H1 (cell line): ENCODE measurements around the gene GPC6. TPM values are rescaled to one million over a fixed set of nuclear protein-coding genes. Genes with fewer than 3 reads are reported as not detected.

Experiments used
- CBX8 ChIP-seq: fragments of 300-800, 300-1000 bp; sonication (generic); IDR thresholded peaks from 2 replicates; pipeline ENCODE4 v1.7.1; 2016; ENCODE audit warnings: low read depth, low read length, borderline replicate concordance
- FOSL1 ChIP-seq: IDR thresholded peaks from 2 replicates; pipeline ENCODE4 v1.6.1; 2011; ENCODE audit warnings: mild to moderate bottlenecking, low read depth, low read length, moderate library complexity; ENCODE audit not compliant: insufficient read depth
- polyA plus RNA-seq, 7 experiments: library from polyadenylated mRNA; depleted of rRNA in 3 of 7; stranded (reverse) in 5 of 7; unstranded in 2 of 7; fragments of >200 nt in 5 of 7; fragments of 200-250 nt in 2 of 7; gene quantifications; 1 replicate in 5 of 7; 2 replicates in 1 of 7; 4 replicates in 1 of 7; pipeline versions ENCODE4 v1.2.1 to v1.2.3, GENCODE V29; 2011 to 2013; ENCODE audit warnings: missing spikeins in 2 of 7, mixed read lengths in 2 of 7
- total RNA-seq: library from RNA; stranded (reverse); fragmentation: NEBNext Ultra II Directional; extraction: Animal tissue kit (Norgen Biotek cat#: 25700); gene quantifications from 2 replicates; pipeline ENCODE4 v1.2.1, GENCODE V29; 2021

GPC6 gene
- total and polyA plus RNA-seq, 2 of the 8 experiments (the other 6 are each of a cell fraction or from before 2014, with no cell fraction given): 5.4 to 12.0 TPM

DNA sequence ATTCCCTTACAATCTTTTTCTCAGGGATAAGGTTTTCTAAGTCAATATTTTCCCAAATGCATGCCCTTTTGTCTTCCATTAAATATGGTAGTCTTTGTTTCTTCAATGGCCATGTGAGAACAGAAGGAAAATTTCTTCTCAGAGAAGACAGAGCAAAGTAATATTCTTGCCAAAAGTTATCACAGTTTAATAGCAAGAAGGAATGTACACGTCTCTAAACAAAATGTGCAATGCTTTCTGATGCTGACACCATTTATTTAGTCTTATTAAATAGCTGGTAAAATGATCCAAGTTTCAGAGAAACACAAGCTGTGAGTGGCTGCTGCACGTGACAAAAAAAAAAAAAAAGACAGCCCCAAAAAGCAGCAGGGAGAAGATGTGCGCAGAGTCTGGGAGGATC lies 542.5 kb downstream of the GPC6 start (continued):
- TF ChIP-seq FOSL1: no peak
- no peak for TF ChIP-seq CBX8
